ENCODE results near the gene ZDHHC11.
"Not testable (repeated sequence)": the region's sequence is repeated elsewhere in the genome, so short reads cannot be mapped to it uniquely, and the experiment has no call there.

Gene ZDHHC11

DNA sequence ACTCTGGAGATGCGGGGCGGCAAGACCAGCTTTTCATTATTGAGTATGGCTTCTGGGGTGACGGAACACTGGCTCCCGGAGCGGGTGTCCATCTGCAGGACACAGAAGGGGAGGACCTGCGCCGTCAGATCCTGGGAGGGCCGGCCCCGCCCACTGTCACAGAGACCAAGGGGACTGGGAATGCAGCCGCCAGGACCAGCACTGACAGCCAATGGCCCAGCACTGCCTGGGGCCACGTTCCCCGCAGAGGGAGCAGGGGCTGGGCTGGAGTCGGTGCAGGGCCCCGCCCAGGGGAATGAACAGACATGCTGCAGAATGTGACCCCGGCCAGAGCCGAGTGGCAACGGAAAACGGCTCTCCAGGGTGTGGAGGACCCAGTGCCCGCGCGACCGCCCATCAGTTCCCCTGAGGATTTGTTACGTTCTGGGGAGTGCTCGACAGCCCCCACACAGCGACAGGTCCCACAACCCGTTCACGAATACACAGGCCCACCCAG lies at the start of gene ZDHHC11:
TSS of gene ZDHHC11 (minus strand) at position 476 of the 496 bp plus-strand sequence. CDS start at position 92, 384 bp downstream.
- DNase-seq = peak; percentile 27

GRCh38 chr5:893711-894110 lies 42.9 kb upstream of the ZDHHC11 start:
- no peak for DNase-seq

DNA sequence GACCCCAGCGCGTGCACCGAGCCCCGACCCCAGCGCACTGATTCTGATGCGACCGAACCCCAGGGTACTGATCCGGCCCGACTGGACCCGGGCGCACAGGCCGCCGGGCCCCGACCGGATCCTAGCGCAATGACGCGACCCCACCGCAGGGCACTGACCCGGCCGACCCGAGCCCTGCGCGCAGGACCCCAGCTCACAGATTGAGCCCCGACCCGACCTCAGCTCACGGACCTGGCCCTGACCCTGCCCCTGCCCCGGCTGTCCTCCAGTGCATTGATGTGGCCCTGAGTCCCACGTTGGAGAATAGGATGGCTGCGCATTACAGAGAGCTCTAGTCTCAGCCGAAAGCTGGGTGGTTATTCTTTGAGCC lies 42.3 kb upstream of the ZDHHC11 start:
- no peak for DNase-seq

GRCh38 chr5:892394-893136 lies 41.8 kb upstream of the ZDHHC11 start, which contains the start of the genes BRD9 and TRIP13:
TSS of gene BRD9 (minus strand) at chr5:892801. CDS start at chr5:892657, 144 bp downstream.
TSS of gene TRIP13 (plus strand) at chr5:892884. CDS start at chr5:892999, 115 bp downstream.
- DNase-seq = peak; percentile 78

- DNase-seq = no peak
Measured at GRCh38 chr5:891837-892393, 41.1 kb upstream of the ZDHHC11 start.

- DNase-seq = peak; percentile 83
Measured at GRCh38 chr5:891117-891836, 40.5 kb upstream of the ZDHHC11 start.

DNA sequence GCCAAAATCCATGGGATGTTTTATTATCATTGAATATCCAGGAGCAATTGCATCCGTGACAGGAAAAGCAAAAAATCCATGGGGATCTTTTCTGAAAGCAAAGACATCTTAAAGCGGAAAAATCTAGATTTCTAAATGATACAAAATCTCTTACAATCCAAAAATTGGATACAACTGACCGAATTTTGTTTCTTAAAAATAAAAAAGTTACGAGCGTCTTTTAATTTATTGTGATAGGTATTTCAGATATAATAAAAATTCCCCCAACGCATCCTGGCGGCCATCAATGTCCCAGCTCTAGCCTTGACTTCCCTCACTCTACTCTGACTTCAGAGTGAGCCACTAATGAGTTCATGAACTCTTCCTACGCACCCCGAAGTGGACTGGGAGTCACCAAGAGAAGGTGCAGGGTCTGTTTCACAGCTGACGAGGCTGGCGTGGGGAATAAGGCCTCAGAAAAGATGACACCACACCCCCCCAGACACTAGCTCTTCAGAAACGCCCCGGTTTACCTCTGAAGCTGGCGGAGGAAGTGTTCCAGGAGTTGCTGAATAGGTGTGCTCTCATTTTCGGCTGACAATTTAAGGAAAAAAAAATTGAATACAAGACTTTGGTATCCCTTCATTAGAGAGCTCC lies 38.4 kb upstream of the ZDHHC11 start:
- no peak for DNase-seq

DNA sequence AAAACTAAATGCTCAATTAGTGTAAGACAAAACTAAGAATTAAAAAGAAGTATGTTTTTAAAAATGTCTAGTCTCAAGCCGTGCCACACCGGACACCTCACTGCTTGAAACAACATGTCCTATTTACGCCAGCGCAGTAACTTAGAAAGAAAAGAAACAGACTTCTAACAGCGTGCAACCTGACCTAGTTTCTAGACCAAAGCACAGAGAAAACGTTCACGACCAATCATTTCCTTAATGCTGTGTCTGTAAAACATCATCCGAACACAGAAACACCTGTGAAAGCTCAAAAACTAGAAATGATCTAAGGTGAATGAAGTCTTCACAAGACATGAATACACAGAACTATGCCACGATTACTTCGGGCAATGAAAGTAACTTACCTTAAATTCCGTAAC lies 37.9 kb upstream of the ZDHHC11 start:
- no peak for DNase-seq

DNA sequence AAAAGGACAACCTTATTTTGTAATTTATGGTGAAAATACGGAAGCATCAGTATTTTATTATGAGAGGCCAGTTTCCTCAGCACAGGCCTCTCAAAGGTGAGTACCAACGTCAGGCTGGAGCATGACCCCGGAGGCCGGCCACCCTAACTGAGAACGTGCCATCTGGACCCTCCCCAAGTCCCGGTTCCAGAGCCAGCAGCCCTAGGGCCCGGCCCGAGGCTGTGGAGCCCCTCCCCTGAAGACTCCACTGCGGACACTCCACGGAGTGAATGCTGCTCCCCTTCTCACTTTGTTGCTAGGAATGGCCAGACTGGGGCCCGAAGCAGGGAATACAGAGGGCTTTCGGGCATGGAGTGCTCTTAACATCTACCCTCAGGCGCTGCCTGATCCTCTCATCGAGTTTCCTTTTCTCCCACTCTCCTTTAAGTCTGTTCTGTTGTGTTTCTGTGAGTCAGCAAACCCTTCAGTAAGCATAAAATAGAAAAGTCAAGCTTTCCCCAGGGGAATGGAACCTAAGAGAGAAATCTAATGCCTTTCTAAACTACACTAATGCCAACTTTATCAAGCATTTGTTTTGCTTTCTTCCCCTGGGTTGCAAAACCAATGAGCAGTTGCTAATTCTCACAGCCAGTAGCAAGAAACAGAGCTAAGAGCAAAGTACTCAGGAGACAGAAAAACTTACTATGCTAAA lies 37.3 kb upstream of the ZDHHC11 start:
- no peak for DNase-seq

DNA sequence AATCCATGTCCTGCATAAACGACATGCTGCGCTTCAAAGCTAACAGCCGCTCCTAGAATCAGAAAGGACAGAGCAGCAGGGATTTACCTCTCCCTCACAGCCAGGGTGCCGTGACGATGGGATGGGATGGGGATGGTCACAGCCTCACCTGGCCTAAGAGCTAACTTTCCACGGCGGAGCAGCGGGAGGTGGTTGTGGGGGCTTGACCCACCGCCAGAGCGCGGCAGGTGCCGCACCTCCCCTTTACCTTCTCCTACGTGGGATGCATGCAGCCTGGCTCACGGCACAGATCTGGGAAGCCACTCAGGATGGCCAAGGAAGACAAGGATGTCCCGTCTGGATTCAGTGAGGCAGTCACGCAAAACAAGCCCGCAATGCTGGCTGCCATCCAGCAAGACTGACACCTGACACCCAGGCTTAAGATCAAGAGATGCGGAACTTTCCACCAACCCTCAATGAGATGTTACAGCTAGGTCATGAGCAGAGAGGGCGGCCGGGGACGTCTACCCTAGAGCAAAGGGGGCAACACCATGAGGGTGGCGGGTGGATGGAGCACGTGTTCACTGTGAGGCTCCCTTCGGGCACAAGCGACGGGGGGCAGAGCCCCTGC lies 36.0 kb upstream of the ZDHHC11 start:
- no peak for DNase-seq

GRCh38 chr5:886036-886435 lies 35.2 kb upstream of the ZDHHC11 start:
- no peak for DNase-seq

- DNase-seq = no peak
Measured at GRCh38 chr5:885529-885928, 34.7 kb upstream of the ZDHHC11 start.

GRCh38 chr5:885127-885442 lies 34.3 kb upstream of the ZDHHC11 start:
- no peak for DNase-seq

DNA sequence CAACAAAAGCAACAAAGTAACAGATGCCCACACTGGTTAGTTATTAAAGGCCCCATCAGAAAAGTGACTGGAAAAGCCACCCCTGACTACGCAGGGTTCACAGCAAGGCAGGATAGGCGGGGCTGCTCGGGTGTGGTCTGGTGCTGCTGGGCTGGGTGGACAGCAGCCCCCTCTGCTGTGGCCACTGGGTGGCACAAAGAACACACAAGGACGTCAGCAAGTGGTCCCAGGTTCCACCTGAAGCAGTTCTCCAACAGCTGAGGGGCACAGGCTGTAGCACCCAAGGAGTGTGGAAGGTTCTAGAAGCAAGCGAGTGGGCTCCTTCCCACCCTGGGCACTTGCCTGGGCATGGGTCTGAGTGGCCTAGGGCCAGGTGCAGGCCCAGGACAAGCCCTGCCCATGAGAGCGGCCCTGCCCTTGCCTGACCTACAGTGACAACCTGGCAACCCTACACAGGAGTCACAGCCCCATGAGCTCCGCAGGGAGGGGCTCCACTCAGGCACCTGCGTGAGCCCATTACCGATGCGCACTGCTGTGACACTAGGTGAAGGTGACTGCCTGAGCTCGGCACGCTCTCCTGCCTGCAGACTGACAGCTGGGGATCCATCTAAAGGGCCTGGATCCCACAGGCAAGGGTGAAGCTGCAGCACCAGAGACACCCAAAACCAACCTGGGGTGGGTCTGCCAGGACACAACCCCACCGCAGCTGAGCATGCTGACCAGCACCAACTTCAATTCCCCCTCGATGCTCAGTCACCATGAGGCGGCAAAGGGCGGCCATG lies 33.8 kb upstream of the ZDHHC11 start:
- no peak for DNase-seq

DNA sequence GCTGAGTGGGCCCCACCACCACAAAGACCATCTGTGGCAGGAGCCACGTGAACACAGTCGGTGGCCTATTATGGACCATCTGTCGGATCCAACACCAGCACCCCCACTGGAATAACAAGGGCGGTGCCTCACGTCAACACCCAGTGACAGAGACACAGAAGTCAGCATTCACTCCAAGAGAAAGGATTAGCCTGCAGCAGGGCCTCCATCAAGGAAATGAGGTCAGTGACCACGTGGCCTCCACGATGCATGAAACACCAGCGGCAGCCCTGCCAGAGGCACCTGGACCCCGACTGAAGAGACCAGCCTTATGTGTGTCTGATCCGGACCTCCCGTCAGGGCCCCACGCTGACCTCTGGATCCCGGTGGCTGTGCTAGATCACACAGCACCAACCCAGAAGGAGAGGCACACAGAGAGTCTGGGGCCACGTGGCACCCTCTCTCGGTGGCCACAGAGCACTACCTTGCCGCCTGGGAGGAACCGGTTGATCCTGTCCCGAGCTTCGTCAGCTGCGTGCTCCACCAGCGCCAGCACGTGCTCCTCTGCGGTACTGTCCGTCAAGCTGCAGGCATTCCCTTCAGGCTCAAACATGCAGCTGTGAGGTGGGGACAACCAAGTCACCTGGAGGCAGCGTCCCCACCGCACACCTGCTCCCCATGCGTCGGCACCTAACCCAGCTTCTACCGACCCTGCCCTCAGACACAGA lies 32.8 kb upstream of the ZDHHC11 start:
- DNase-seq = no peak

DNA sequence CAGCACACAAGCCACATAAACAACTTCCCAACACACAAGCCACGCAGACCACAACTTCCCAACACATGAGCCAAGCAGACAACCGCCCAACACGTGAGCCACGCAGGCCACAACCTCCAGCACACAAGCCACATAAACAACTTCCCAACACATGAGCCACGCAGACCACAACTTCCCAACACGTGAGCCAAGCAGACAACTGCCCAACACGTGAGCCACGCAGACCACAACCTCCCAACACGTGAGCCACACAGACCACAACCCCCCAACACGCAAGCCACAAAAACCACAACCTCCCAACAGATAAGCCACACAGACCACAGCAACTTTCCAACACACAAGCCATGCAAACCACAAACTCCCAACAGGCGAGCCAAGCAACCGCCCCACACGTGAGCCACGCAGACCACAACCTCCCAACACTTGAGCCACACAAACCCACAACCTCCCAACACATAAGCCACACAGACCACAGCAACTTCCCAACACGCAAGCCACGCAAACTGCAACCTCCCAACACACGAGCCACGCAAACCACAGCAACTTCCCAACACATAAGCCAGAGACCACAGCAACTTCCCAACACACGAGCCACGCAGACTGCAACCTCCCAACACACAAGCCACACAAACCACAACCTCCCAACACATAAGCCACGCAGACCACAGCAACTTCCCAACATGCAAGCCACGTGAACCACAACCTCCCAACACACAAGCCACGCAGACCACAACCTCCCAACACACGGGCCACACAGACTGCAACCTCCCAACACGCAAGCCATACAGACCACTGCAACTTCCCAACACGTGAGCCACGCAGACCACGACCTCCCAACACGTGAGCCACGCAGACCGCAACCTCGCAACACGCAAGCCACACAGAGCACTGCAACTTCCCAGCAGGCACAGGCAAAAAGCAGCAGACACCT lies 31.7 kb upstream of the ZDHHC11 start:
- DNase-seq = no peak

GRCh38 chr5:881551-881935 lies 30.8 kb upstream of the ZDHHC11 start:
- no peak for DNase-seq

GRCh38 chr5:880816-881550 lies 30.2 kb upstream of the ZDHHC11 start:
- DNase-seq = no peak

- DNase-seq = not testable (repeated sequence)
Measured at GRCh38 chr5:878677-879076, 27.9 kb upstream of the ZDHHC11 start.

Measured in NCI-H2227 treated with DMSO at 0.1 percent for 48 hours (cell line).